HG02588 (cell line): Measurements from ENCODE around the gene HSF4.

Experiments used
- ATAC-seq: cut with Tn5 transposase; IDR thresholded peaks from one replicate; pipeline ENCODE4 v1.9.1; 2021; ENCODE audit warnings: mild to moderate bottlenecking, moderate library complexity; ENCODE audit not compliant: unreplicated experiment

Gene HSF4

DNA sequence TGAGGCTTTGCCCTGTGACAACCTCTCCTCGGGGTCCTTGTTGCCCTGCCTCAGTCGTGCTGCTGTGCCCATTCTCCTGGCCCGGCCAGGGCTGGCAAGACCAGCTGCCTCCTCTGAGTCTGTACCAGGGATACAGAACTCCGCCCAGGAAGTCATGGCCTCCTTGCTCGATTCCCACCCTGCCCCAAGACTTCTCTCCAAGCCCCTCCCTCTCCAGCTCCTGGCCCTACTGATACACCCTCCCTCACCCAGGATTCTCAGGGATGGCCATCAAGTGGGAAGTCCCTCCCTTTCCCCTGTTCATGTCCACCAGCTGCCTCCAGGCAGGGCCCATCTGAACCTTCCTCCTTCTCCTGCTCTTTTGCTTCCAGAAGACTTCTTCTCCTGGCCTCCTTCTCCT, 51.2 kb downstream of the HSF4 start:
- ATAC-seq, result no peak

DNA sequence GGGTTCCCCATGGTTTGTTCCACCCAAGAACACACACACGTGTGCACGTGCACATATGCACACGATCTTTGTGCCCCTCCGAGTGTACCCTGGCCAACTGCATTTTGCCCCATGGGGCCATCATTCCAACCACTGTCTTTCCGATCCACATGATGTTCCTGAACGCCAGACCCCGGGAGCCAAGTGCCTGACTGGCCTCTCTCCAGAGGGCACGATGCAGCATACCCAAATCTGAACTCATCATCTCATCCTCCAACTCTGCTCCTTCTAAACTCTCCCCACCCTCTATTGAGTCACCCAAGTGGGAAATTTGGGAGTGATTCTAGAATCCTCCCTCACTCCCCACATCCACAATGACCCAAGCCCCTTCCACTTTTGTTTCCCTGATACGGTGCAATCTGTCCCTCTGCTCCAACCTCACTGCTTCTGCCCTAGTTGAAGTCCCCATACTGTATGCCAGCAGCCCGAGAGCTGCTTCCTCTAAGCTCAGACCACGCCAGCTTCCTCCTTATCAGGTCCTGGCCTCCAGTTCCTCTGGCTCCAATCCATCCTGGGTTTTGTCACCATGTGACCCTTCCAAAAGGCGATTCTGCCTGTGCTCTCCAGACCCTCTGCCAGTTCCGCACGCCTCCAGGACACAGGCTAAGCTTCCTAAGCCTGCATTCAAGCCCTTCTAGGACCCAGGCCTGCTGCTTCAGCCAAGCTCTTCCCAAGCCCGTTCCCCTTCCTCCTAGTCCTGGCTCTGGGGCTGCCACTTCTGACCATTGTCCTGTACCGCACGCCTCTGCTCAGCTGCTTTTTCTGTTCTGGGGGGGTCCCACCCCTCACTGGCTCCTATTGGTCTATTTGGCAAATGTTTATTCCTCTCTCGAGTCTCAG, 52.3 kb downstream of the HSF4 start:
- ATAC-seq, result no peak
